Psoas muscle (tissue), 8 donors: Measurements from ENCODE around the gene TRPM2. TPM values are rescaled to one million over a fixed set of nuclear protein-coding genes. Genes with fewer than 3 reads are reported as not detected.

ENCODE experiments used
- ATAC-seq, 4 donors: fragments of 200-7000 bp; cut with Tn5 transposase; one replicate each; pipeline ENCODE4 v1.9.1; 2020; ENCODE audit warnings: moderate library complexity in 3 of 4, mild to moderate bottlenecking in 2 of 4
- DNase-seq, 2 donors: peaks; one replicate each; pipeline ENCODE4 v3.0.0-alpha.2; 2020
- H3K27ac ChIP-seq: fragments of 200-600 bp; one replicate; pipeline ENCODE4 v1.8.0; 2022
- H3K27me3 ChIP-seq, 3 donors: fragments of 200-600 bp in 1 of 3; one replicate each; pipeline versions ENCODE4 v1.6.1 to v1.8.0; 2013 to 2022; ENCODE audit warnings: low read length in 2 of 3, mild to moderate bottlenecking in 2 of 3, moderate library complexity in 1 of 3; ENCODE audit not compliant: insufficient read depth in 3 of 3
- H3K36me3 ChIP-seq, 2 donors: fragments of 200-600 bp in 1 of 2; one replicate each; pipeline versions ENCODE4 v1.6.1 to v1.8.0; 2013 to 2022; ENCODE audit warnings: low read depth in 1 of 2, mild to moderate bottlenecking in 1 of 2, moderate library complexity in 1 of 2; ENCODE audit not compliant: insufficient read depth in 1 of 2
- H3K4me1 ChIP-seq: fragments of 200-600 bp; one replicate; pipeline ENCODE4 v1.8.0; 2022
- H3K4me3 ChIP-seq: fragments of 200-600 bp; one replicate; pipeline ENCODE4 v1.8.0; 2022; ENCODE audit warnings: mild to moderate bottlenecking
- H3K9me3 ChIP-seq: fragments of 200-600 bp; one replicate; pipeline ENCODE4 v1.8.0; 2022
- CTCF ChIP-seq: fragments of 200-600 bp; IDR thresholded peaks from one replicate; pipeline ENCODE4 v1.8.0; 2022; ENCODE audit warnings: antibody characterized with exemption
- WGBS, 3 donors: extraction: QIAGEN DNeasy Blood & Tissue Kit; methylation state at CpG; one replicate each; pipeline versions ENCODE4 v1.1.6 to v1.1.7; 2013; 5-methylcytosine and 5-hydroxymethylcytosine counted together
- intact Hi-C, 2 donors: fragments of 100-400 bp; cut with DNase I; formaldehyde crosslinking; loops; one replicate each; pipeline versions ENCODE4 v1.11.0 to v1.14.2; 2022
- polyA plus RNA-seq, 3 donors: library from polyadenylated mRNA; stranded (reverse); fragments of 200-250 nt; gene quantifications; one replicate each; pipeline ENCODE4 v1.2.3, GENCODE V29; 2013
- total RNA-seq, 4 donors: library from RNA; stranded (reverse); fragmentation: NEBNext Ultra II Directional in 2 of 4; extraction: Animal tissue kit (Norgen Biotek cat#: 25700) in 2 of 4; gene quantifications; one replicate each; pipeline versions ENCODE4 v1.2.1 to v1.2.4, GENCODE V29; 2021 to 2023
- donor health status: healthy with polysubstance abuse.
- donor health status: DM: no; HTN: no; CAD: no; lungs with moderate emphysema.
- donor health status: Bipolar disorder and iron deficiency.
- donor health status: healthy.
- donor health status: DM: yes; HTN: yes; CAD: no.
- donor health status: DM: no; HTN: no; CAD: no.
- donor health status: DM: no; HTN: no; CAD: no.
- donor health status: DM: yes; HTN: yes; CAD: no.

Gene TRPM2
- total and polyA plus RNA-seq, 7 donors = 0.08 to 1.7 (median 0.76) TPM

- intact Hi-C loops = loop anchor here in 1 of 2 donors (10.0 kb wide), 1 partner anchor 55 kb away; no protein-coding TSS in a partner anchor
- no peak for TF ChIP-seq CTCF
- Histone ChIP-seq H3K4me3 (no peak overlapping the region), H3K36me3 (no peaks in the 10 kb centered on the region), H3K4me1 (no peaks in the 10 kb centered on the region), H3K27ac (no peak overlapping the region), H3K9me3 (peaks cover 11% of the 10 kb centered on the region), H3K27me3 (peaks cover 0 to 46% (median 18%) of the 10 kb centered on the region in 3 donors)
- ATAC-seq (no peak), DNase-seq (peak in 1 of 2 donors; percentile 27)
- WGBS, 3 donors = 41 to 44% (median 43%) methylated on average over 31 of the region's 31 CpGs
Measured at GRCh38 chr21:44379991-44380865, 26.8 kb downstream of the TRPM2 start.

GRCh38 chr21:44380876-44381275 is 27.5 kb downstream of the TRPM2 start:
- Histone ChIP-seq H3K27me3 (peaks cover 0 to 40% (median 18%) of the 10 kb centered on the region in 3 donors), H3K36me3 (no peaks in the 10 kb centered on the region), H3K27ac (no peak overlapping the region), H3K4me1 (no peaks in the 10 kb centered on the region), H3K4me3 (no peak overlapping the region), H3K9me3 (peaks cover 17% of the 10 kb centered on the region)
- WGBS, 3 donors = 62 to 69% (median 67%) methylated on average over 10 of the region's 10 CpGs
- intact Hi-C loops = loop anchor here in 1 of 2 donors (10.0 kb wide), 1 partner anchor 56 kb away; no protein-coding TSS in a partner anchor
- ATAC-seq (no peak), DNase-seq (peak in 1 of 2 donors; percentile 37)
- TF ChIP-seq CTCF = no peak

- Histone ChIP-seq H3K4me3 (no peak overlapping the region), H3K9me3 (peaks cover 23% of the 10 kb centered on the region), H3K27me3 (peaks cover 0 to 33% (median 14%) of the 10 kb centered on the region in 3 donors), H3K4me1 (no peaks in the 10 kb centered on the region), H3K36me3 (no peaks in the 10 kb centered on the region), H3K27ac (no peak overlapping the region)
- no peak for DNase-seq
- no peak for TF ChIP-seq CTCF
- ATAC-seq = no peak
- intact Hi-C loops = loop anchor here in 1 of 2 donors (10.0 kb wide), 1 partner anchor 57 kb away; no protein-coding TSS in a partner anchor
Measured at GRCh38 chr21:44381874-44382273, 28.5 kb downstream of the TRPM2 start.

- Histone ChIP-seq H3K9me3 (peaks cover 28% of the 10 kb centered on the region), H3K36me3 (no peaks in the 10 kb centered on the region), H3K4me1 (no peaks in the 10 kb centered on the region), H3K27me3 (peaks cover 0 to 27% (median 11%) of the 10 kb centered on the region in 3 donors), H3K27ac (no peak overlapping the region), H3K4me3 (no peak overlapping the region)
- intact Hi-C loops = loop anchor here in 1 of 2 donors (10.0 kb wide), 1 partner anchor 58 kb away; no protein-coding TSS in a partner anchor
- 82 to 84% (median 83%) methylated on average over 9 of the region's 9 CpGs for WGBS, 3 donors
- TF ChIP-seq CTCF = no peak
- no peak for DNase-seq
- no peak for ATAC-seq
Measured at GRCh38 chr21:44382536-44382935, 29.1 kb downstream of the TRPM2 start.
